HL-60 (cell line): ENCODE measurements around the gene NPHS1.

Experiments
- TF ChIP-seq, protein P1 (sequence below): IDR thresholded peaks from 2 replicates; pipeline ENCODE4 v1.6.1; 2012; ENCODE audit warnings: low read depth; ENCODE audit not compliant: insufficient replicate concordance
- TF ChIP-seq, protein P2 (sequence below): IDR thresholded peaks from one replicate; pipeline ENCODE4 v1.5.1; 2011; ENCODE audit warnings: low read length, control low read depth, inconsistent platforms; ENCODE audit not compliant: insufficient read depth

DNA sequence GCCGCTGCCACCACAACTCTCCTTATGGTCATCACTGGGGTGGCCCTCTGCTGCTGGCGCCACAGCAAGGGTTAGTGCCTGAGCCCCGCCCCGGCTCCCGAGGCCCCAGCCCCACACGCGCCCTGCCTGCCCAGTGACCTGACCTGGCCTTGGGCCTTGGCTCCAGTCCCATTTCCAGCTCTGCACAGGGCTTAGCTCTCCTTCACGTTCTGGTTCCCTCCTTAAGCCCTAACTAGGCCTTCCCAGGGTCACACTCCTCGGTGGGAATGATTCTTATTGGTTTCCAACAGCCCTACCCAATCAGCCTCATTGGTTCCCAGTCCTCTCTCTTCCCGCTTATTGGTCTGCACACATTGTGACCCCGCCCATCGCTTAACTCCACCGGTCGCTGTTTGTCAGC is 10.2 kb upstream of the NPHS1 start:
- TF ChIP-seq, protein P1, sequence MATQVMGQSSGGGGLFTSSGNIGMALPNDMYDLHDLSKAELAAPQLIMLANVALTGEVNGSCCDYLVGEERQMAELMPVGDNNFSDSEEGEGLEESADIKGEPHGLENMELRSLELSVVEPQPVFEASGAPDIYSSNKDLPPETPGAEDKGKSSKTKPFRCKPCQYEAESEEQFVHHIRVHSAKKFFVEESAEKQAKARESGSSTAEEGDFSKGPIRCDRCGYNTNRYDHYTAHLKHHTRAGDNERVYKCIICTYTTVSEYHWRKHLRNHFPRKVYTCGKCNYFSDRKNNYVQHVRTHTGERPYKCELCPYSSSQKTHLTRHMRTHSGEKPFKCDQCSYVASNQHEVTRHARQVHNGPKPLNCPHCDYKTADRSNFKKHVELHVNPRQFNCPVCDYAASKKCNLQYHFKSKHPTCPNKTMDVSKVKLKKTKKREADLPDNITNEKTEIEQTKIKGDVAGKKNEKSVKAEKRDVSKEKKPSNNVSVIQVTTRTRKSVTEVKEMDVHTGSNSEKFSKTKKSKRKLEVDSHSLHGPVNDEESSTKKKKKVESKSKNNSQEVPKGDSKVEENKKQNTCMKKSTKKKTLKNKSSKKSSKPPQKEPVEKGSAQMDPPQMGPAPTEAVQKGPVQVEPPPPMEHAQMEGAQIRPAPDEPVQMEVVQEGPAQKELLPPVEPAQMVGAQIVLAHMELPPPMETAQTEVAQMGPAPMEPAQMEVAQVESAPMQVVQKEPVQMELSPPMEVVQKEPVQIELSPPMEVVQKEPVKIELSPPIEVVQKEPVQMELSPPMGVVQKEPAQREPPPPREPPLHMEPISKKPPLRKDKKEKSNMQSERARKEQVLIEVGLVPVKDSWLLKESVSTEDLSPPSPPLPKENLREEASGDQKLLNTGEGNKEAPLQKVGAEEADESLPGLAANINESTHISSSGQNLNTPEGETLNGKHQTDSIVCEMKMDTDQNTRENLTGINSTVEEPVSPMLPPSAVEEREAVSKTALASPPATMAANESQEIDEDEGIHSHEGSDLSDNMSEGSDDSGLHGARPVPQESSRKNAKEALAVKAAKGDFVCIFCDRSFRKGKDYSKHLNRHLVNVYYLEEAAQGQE: no peak
- TF ChIP-seq, protein P2, sequence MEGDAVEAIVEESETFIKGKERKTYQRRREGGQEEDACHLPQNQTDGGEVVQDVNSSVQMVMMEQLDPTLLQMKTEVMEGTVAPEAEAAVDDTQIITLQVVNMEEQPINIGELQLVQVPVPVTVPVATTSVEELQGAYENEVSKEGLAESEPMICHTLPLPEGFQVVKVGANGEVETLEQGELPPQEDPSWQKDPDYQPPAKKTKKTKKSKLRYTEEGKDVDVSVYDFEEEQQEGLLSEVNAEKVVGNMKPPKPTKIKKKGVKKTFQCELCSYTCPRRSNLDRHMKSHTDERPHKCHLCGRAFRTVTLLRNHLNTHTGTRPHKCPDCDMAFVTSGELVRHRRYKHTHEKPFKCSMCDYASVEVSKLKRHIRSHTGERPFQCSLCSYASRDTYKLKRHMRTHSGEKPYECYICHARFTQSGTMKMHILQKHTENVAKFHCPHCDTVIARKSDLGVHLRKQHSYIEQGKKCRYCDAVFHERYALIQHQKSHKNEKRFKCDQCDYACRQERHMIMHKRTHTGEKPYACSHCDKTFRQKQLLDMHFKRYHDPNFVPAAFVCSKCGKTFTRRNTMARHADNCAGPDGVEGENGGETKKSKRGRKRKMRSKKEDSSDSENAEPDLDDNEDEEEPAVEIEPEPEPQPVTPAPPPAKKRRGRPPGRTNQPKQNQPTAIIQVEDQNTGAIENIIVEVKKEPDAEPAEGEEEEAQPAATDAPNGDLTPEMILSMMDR: no peak
